Measurements from ENCODE around the gene RPS6KB2. TPM values are rescaled to one million over a fixed set of nuclear protein-coding genes. Genes with fewer than 3 reads are reported as not detected.

RPS6KB2 gene
- total and polyA plus RNA-seq, 12 donors = 36.6 to 111 (median 50.0) TPM

DNA sequence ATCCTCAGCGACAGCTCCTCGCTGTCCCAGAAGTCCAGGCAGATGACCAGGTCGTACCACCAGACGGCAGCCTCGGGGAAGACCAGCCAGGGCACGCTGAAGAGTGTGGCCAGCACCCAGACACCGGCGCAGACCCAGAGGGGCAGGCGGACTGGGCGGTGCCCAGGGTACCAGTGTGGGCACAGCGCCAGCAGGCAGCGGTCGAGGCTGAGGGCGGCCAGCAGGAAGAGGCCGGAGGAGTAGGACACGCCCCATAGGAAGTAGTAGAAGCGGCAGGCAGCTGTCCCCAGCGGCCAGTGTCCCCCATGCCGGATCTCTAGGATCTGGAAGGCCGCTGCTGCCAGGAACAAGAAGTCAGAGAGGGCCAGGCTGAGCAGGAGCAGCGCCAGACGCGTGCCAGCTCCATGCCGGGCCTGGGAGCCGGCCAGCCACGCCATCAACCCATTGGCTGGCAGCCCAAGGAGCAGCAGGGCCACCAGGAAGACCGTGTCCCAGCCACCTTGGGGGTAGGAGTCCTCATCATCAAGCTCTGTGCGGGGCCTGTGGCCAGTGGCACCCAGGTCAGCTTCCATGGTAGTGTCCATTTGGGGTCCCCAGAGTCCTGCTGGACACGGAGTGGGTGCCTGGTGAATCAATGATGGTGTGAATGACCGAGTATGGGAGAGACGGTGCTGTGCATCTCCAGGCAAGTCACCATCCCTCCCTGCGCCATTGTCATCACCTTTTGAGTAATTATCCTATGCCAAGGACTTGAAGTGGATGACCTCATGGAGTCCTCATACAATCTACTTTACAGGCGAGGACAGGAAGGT lies 24.1 kb downstream of the RPS6KB2 start, which contains the start of gene GPR152:
TSS of gene GPR152 (minus strand) at position 589 of the 812 bp plus-strand sequence. CDS start at position 584, 5 bp downstream.
- intact Hi-C loops (cut with DNase I) = no loop called here
- peak within 1 kb of the TSS in 1 of 5 donors; percentile 58 for H3K27ac ChIP-seq
- H3K4me1 ChIP-seq (replicated peaks in 1 of 2) = no peaks in the 10 kb centered on the region
- DNase-seq = peak in 5 of 7 donors; percentile 34 to 61 (median 40)
- no peaks in the 10 kb centered on the region for H3K9me3 ChIP-seq (replicated peaks in 1 of 3)
- 76 to 91% (median 80%) methylated on average over 15 to 33 of the region's 33 CpGs for WGBS, 4 donors
- H3K4me3 ChIP-seq = no peak within 1 kb of the TSS
- TF ChIP-seq POLR2A (IDR thresholded peaks at IDR 0.05) = no peak
- peak in 2 of 6 experiments; percentile 14 to 18 for TF ChIP-seq CTCF (IDR thresholded peaks at IDR 0.05)
- no peaks in the 10 kb centered on the region for H3K27me3 ChIP-seq
- no peaks in the 10 kb centered on the region for H3K36me3 ChIP-seq (replicated peaks in 1 of 2)

DNA sequence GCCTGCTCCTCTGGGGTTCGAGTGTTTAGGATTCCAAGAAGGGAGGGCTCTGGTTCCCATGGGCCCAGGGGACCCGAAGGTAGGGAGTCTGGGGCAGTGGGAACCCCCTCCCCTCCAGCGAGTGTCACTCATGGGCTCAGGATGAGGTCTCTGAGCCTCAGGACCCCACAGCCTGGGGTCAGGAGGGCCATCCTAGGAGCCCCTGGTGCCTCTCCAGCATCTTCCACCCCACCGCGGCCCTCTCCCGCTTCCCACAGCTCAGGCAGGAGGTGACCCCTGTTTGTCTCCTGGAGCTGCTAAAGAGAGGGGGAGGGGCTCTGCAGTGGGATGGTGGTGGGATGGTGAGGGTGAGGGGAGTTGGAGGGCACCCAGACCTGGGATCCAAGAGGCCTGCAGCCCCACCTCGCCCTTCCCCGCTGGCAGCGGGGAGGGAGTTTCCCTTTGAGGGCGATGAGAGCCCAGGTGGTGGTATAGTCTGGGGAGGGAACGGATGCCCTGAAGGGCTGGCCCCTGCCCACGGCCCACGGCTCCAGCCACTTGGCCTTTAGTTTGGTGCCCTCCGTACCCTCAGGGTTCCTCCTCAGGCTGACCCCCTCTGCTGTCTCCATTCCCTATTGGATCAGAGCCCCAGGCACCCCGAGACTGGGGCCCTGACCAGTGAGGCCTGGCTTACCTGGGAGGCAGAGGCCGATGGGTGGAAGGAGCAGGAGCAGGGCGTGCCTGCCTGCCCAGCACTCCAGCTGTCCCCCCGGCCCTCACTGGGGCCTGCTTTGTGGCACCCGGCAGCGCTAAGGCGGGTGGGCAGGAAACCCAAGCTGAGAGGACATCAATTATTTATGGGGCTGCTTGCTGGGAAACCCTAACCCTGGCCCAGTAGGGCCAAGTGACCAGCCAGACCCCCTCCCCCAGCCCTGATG lies 25.8 kb downstream of the RPS6KB2 start:
- no peaks in the 10 kb centered on the region for H3K36me3 ChIP-seq (replicated peaks in 1 of 2)
- no peak overlapping the region for H3K4me3 ChIP-seq
- H3K27me3 ChIP-seq = no peaks in the 10 kb centered on the region
- H3K27ac ChIP-seq = no peak overlapping the region
- H3K4me1 ChIP-seq (replicated peaks in 1 of 2) = no peaks in the 10 kb centered on the region
- TF ChIP-seq CTCF (IDR thresholded peaks at IDR 0.05) (no peak), POLR2A (IDR thresholded peaks at IDR 0.05) (no peak)
- 73 to 93% (median 84%) methylated on average over 4 to 21 of the region's 21 CpGs for WGBS, 4 donors
- no peak for DNase-seq
- intact Hi-C loops (cut with DNase I) = no loop called here
- H3K9me3 ChIP-seq (replicated peaks in 1 of 3) = no peaks in the 10 kb centered on the region

GRCh38 chr11:67455054-67455453 lies 26.8 kb downstream of the RPS6KB2 start, which contains the start of gene CABP4:
TSS of gene CABP4 (plus strand) at chr11:67455354. CDS start at chr11:67455424, 70 bp downstream.
- no peak for TF ChIP-seq POLR2A (IDR thresholded peaks at IDR 0.05)
- TF ChIP-seq CTCF (IDR thresholded peaks at IDR 0.05) = no peak
- H3K4me3 ChIP-seq = no peak within 1 kb of the TSS
- no peaks in the 10 kb centered on the region for H3K9me3 ChIP-seq (replicated peaks in 1 of 3)
- no peaks in the 10 kb centered on the region for H3K27me3 ChIP-seq
- intact Hi-C loops (cut with DNase I) = no loop called here
- WGBS, 4 donors = 79 to 100% (median 88%) methylated on average over 1 to 3 of the region's 3 CpGs
- no peaks in the 10 kb centered on the region for H3K36me3 ChIP-seq (replicated peaks in 1 of 2)
- H3K4me1 ChIP-seq (replicated peaks in 1 of 2) = no peaks in the 10 kb centered on the region
- no peak within 1 kb of the TSS for H3K27ac ChIP-seq
- DNase-seq = no peak
